VCaP (cell line): ENCODE results near the gene OR10H4.
"Not testable (repeated sequence)": the region's sequence is repeated elsewhere in the genome, so short reads cannot be mapped to it uniquely, and the experiment has no call there.

Experiments used
- H3K27ac ChIP-seq: fragments of 450-650 bp; 2 replicates; pipeline ENCODE4 v1.5.1; 2017
- CTCF ChIP-seq: fragments of 450-650 bp; conservative IDR thresholded peaks from 2 replicates; pipeline ENCODE4 v1.5.1; 2017; ENCODE audit warnings: mild to moderate bottlenecking, moderate library complexity

The OR10H4 gene

GRCh38 chr19:15954820-15955219 lies 6.0 kb downstream of the OR10H4 start:
- no peak for TF ChIP-seq CTCF
- H3K27ac ChIP-seq, result no peak overlapping the region

GRCh38 chr19:15962319-15962718 lies 13.5 kb downstream of the OR10H4 start:
- no peak for TF ChIP-seq CTCF
- no peak overlapping the region for H3K27ac ChIP-seq

- H3K27ac ChIP-seq, result no peak overlapping the region
- no peak for TF ChIP-seq CTCF
These were observed 15.4 kb downstream of the OR10H4 start for GRCh38 chr19:15964231-15964630.

GRCh38 chr19:15971224-15971780 lies 22.5 kb downstream of the OR10H4 start:
- no peak overlapping the region for H3K27ac ChIP-seq
- TF ChIP-seq CTCF, result no peak; the same call in 1 of the 2 replicates

- H3K27ac ChIP-seq, result not testable (repeated sequence)
These were observed 23.2 kb downstream of the OR10H4 start for GRCh38 chr19:15972043-15972442.

GRCh38 chr19:15974856-15975255 lies 26.0 kb downstream of the OR10H4 start:
- TF ChIP-seq CTCF, result no peak
- no peak overlapping the region for H3K27ac ChIP-seq

- H3K27ac ChIP-seq, result no peak overlapping the region
- TF ChIP-seq CTCF, result no peak
These were observed 28.3 kb downstream of the OR10H4 start for GRCh38 chr19:15976836-15977689.

GRCh38 chr19:15977690-15978089 lies 28.9 kb downstream of the OR10H4 start:
- TF ChIP-seq CTCF, result no peak
- no peak overlapping the region for H3K27ac ChIP-seq
